B cell (primary cell): ENCODE data around the gene TUBA1B.

Experiments
- EZH2 ChIP-seq: IDR thresholded peaks from 2 replicates; pipeline ENCODE4 v1.6.1; 2012; ENCODE audit warnings: borderline replicate concordance, low read depth, mild to moderate bottlenecking, moderate library complexity, low read length; ENCODE audit not compliant: insufficient read depth, poor library complexity, severe bottlenecking
- TF ChIP-seq, protein P1 (sequence below): fragments of 200-600 bp; IDR thresholded peaks from one replicate; pipeline ENCODE4 v1.8.0; 2022; ENCODE audit warnings: antibody characterized with exemption, mild to moderate bottlenecking

DNA sequence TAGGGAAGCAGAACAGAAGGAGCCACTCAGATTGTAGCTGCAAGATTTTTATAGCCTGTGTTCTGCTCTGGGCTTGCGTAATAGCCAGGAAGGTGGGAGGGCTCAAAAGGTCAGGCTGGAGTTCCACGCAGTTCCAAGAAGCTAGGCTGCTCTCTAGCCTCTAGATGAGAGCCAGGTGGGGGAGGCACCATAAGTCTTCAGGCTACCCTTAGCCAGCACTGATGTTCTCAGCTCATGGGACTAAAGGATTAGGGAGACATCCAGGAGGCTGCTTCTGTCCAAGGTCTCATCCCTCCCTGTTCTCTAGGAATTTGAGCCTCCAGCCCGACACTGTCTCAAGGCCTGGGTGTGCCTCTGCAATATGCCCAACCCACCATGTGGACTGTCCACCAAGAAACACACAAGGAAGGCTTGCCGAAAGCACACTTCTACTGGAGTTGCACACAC, 22.2 kb downstream of the TUBA1B start:
- TF ChIP-seq, protein P1, sequence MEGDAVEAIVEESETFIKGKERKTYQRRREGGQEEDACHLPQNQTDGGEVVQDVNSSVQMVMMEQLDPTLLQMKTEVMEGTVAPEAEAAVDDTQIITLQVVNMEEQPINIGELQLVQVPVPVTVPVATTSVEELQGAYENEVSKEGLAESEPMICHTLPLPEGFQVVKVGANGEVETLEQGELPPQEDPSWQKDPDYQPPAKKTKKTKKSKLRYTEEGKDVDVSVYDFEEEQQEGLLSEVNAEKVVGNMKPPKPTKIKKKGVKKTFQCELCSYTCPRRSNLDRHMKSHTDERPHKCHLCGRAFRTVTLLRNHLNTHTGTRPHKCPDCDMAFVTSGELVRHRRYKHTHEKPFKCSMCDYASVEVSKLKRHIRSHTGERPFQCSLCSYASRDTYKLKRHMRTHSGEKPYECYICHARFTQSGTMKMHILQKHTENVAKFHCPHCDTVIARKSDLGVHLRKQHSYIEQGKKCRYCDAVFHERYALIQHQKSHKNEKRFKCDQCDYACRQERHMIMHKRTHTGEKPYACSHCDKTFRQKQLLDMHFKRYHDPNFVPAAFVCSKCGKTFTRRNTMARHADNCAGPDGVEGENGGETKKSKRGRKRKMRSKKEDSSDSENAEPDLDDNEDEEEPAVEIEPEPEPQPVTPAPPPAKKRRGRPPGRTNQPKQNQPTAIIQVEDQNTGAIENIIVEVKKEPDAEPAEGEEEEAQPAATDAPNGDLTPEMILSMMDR: no peak
- TF ChIP-seq EZH2: no peak
